Stimulated activated CD8-positive, alpha-beta memory T cell treated with anti-CD3 and anti-CD28 coated beads, Interleukin-12 subunit alpha, Interleukin-12 subunit beta, amount 100 ng/mL, for 4 hours (primary cell): ENCODE measurements around the gene ZNF860.
"Not testable (repeated sequence)": the region's sequence is repeated elsewhere in the genome, so short reads cannot be mapped to it uniquely, and the experiment has no call there.

ENCODE experiments used
- DNase-seq: peaks from one replicate; pipeline ENCODE4 v3.0.0-alpha.2; 2020; ENCODE audit warnings: low read depth

Gene ZNF860

GRCh38 chr3:31997500-31997899 lies 15.9 kb downstream of the ZNF860 start:
- no peak for DNase-seq

- DNase-seq, result no peak
These were observed 18.4 kb downstream of the ZNF860 start for GRCh38 chr3:31999907-32000439.

DNA sequence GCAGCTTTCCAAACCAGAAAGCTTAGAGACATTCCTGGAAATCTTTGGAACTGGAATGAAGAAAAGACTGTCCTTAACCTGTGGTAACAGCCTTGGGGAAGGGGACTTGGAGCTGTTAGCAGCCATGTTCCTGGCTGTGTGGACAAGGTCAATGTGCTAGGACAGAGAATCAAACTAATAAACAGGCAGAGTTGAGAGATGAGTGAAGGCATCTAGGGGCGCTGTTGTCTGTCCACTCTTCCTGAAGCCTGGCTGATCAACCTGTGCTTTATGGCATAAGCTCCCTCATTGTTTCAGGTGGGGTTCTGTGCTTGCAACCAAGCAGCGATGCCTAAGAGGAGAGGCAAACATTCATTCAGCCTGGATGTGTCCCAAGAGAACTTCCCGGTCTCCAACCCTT lies 19.3 kb downstream of the ZNF860 start:
- no peak for DNase-seq

GRCh38 chr3:32002561-32003368 lies 21.2 kb downstream of the ZNF860 start:
- no peak for DNase-seq

- DNase-seq, result no peak
These were observed 21.8 kb downstream of the ZNF860 start for GRCh38 chr3:32003380-32003779.

- DNase-seq, result no peak
These were observed 22.7 kb downstream of the ZNF860 start for GRCh38 chr3:32004113-32004765.

GRCh38 chr3:32009101-32009500 lies 27.6 kb downstream of the ZNF860 start:
- no peak for DNase-seq

DNA sequence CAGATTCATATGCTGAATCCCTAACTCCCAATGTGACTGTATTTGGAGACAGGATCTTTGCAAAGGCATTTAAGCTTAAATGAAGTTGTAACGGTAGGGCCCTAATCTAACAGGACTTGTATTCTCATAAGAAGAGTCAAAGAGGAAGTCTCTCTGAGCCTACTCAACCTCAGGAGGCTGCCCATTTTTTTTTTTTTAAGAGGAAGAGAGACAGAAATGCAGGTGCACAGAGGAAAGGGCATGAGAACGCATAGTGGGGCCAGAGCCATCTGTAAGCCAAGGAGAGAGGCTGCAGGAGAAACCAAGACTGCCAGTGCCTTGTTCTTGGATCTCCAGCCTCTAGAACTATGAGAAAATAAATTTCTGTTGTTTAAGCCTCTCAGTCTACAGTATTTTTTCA lies 28.4 kb downstream of the ZNF860 start:
- DNase-seq, result no peak

- not testable (repeated sequence) for DNase-seq
These were observed 29.1 kb downstream of the ZNF860 start for GRCh38 chr3:32010699-32011098.

GRCh38 chr3:32015638-32016037 lies 34.1 kb downstream of the ZNF860 start:
- not testable (repeated sequence) for DNase-seq

GRCh38 chr3:32017286-32017685 lies 35.7 kb downstream of the ZNF860 start:
- DNase-seq, result no peak

GRCh38 chr3:32018757-32019564 lies 37.4 kb downstream of the ZNF860 start:
- DNase-seq, result no peak

DNA sequence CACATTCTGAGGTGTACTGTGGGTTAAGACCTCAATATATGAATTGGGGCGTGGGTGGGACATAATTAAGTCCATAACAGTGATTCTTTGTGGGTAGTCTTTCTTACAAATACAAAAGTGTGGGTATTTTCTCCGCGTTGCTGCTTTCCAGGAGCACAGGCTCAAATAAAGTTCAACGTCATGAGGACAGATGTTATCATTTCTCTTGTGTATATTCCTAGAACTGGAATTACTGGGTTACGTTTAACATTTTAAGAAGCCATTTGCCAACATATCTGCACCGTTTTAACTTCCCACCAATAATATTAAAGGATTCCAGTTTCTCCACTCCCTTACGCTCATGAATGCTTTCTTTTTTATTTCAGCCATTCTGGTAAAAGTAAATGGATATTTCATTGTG lies 39.6 kb downstream of the ZNF860 start:
- DNase-seq, result no peak

DNA sequence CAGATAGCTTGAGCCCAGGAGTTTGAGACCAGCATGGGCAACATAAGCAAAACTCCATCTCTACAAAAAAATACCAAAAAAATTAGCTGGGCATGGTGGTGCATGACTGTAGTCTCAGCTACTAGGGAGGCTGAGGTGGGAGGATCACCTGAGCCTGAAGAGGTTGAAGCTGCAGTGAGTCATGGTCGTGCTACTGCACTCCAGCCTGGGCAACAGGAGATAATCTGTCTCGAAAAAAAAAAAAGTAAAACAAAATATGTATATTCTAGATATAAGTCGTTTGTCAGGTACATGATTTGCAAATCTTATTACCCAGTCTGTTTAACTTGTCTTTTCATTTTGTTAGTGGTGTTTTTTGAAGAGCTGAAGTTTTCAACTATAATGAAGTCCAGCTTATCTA lies 40.2 kb downstream of the ZNF860 start:
- no peak for DNase-seq

GRCh38 chr3:32022947-32023346 lies 41.4 kb downstream of the ZNF860 start:
- no peak for DNase-seq

GRCh38 chr3:32026593-32026992 lies 45.0 kb downstream of the ZNF860 start:
- no peak for DNase-seq

- no peak for DNase-seq
These were observed 56.4 kb downstream of the ZNF860 start for GRCh38 chr3:32037932-32038267.

DNA sequence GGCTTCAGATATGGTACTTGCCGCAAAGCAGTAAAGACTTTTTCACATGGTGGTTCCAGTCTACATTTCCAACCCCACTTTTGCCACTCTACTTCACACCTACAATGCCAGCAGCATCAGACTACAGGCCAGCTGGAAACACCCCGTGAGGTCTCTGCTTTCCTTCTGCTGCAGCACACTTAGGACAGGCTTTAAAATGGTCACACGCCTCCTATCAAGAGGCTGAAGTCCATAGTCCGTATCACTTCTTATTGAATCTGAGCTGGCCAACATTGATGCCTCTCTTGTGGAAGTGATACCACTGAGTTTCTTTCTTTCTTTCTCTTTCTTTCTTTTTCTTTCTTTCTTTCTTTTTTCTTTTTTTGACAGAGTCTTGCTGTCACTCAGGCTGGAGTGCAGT lies 59.8 kb downstream of the ZNF860 start:
- DNase-seq, result no peak
